GM21717 (cell line): ENCODE data around the gene PAQR7.
"Not testable (repeated sequence)": the region's sequence is repeated elsewhere in the genome, so short reads cannot be mapped to it uniquely, and the experiment has no call there.

Experiments
- ATAC-seq: cut with Tn5 transposase; IDR thresholded peaks from one replicate; pipeline ENCODE4 v1.9.1; 2021; ENCODE audit warnings: mild to moderate bottlenecking, moderate library complexity; ENCODE audit not compliant: unreplicated experiment

The PAQR7 gene

DNA sequence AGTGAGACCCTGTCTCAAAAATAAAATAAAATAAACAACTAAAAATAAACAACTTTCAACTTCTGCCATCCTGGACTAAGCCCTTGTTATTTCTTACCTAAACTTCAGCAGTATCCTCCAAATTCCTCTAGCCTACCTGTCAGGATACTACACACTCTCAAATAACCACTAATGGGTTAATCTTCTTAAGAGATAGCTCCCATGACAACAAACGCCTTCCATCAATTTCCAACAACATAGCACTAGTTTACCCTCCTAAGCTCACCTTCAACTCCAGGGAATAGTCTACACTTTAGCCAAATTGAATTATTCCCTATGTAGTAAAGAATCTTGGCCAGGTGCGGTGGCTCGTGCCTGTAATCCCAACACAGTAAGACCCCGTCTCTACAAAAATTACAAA lies 27.6 kb downstream of the PAQR7 start:
- ATAC-seq, result no peak

DNA sequence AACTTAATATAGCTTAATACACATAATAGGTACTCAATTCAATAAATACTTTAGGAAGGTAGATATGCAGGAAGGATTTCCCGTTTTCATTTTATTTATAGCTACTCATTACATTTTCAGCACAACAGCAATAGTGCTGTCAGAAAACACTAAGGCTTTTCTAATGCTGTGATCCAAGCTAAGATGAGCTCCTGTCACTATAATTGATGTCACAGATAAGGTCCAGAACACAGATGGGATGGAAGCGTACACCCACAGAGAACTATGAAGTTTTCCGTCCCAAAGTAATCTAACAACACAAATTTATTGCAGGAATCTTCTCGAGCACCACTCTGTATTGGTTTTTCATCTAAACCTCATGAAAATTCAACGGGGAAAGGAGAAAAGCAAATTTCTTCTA lies 29.8 kb downstream of the PAQR7 start:
- no peak for ATAC-seq

DNA sequence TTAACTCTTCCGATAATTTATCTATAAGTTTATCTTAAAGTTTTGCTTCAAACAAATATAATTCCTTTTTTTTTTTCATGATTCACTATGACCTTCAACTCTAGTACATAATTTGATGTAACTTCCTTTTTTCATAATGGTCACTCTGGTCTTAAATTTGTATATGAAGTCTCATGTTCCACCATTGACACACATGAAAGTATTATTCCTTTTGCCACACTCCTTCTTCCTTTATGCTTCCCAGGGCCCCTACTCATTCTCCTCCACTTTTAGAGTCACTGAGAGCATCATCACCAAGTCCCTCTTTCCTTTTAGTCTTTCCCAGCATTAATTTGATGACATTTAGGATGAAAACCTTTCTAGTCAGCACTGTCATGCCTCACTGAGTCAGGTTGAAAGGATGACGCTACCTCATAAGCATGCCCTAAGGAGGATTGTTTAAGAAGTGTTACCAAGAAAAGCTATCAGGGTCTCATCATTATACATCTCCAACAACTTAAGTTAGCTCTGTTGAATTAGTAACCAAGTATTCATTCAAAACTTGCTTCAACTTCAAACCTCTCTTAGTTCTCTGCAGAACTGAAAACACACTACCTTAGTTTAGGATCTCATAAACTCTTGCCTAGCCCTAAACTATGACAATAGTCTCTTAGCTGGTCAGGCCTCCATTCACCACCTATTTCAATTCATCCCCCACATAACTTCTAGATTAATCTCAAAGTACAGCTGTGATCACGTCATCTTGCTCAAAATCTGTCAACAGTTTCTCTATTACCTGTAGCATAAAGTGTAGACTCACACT lies 30.8 kb downstream of the PAQR7 start:
- ATAC-seq, result no peak

DNA sequence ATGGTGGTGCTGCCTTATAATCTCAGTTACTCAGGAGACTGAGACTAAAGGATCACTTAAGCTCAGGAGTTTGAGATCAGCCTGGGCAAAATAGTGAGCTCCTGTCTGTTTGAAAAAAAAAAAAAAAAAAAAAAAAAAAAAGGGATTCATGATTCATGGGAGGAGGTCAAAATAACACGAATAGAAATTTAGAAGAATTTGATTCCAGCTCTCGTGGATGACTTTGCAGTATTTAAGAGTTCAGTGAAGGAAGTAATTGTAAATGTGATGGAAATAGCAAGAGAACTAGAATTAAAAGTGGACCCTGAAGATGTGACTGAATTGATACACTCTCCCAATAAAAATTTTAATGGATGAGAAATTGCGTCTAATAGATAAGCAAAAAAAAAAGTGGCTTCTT lies 32.0 kb downstream of the PAQR7 start:
- ATAC-seq, result no peak

DNA sequence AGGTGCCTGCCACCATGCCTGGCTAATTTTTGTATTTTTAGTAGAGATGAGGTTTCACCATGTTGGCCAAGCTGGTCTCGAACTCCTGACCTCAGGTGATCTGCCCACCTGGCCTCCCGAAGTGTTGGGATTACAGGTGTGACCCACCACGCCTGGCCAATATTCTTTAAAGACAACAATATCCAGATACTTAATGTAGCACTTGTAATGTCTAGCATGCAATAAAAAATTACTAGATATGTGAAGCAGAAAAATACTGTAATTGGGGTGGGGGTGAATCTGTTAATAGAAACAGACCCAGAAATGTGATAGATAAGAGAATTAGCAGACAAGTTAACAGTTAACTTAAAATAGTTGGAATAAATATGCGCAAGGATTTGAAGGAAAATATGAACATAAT lies 35.7 kb downstream of the PAQR7 start:
- not testable (repeated sequence) for ATAC-seq

DNA sequence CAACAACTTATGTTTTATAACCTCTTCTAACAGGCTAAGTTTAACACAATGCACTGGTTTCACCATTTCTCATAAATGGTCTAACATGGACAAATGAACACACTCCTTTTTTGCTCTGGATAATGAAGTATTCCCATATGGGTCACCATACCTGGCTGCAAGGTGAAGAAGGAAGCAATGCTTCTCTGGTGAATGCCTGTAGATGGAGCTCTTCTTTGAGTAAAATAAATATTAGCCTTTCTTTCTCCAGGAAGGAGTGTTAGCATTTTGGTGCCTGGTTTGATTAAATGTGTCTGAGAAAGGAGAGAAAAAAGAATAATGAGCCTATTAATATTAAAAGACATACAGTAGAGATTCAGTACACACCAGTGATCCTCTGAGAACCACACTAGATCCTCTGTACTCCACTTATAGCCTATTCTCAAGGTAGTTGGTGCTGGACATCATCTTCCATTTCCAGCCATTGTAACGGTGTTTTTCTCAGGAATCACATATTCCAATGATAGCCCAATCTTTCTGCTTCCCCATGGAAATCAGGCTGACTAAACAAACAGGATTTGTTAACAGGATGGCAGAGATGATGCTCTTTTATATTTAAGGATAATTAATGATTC lies 38.1 kb downstream of the PAQR7 start:
- no peak for ATAC-seq

DNA sequence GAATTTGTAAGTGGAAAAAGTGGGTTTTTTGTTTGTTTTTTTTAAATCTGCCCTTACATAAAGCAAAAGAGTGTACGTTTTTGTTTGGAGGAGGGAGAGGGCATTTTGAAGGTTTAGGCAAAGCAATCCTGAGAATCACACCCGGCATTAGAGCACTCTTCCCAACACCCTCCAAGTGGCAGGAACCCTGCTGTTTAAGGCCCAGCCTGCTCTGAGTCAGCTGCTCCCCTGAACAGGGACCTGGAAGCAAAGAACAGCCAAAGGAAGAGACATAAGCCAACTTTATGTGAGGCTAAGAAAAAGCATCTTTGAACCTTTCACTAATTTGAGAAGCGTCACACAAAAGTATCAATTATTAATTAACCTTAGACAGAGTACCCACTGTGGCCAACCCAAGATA lies 38.8 kb downstream of the PAQR7 start:
- no peak for ATAC-seq

DNA sequence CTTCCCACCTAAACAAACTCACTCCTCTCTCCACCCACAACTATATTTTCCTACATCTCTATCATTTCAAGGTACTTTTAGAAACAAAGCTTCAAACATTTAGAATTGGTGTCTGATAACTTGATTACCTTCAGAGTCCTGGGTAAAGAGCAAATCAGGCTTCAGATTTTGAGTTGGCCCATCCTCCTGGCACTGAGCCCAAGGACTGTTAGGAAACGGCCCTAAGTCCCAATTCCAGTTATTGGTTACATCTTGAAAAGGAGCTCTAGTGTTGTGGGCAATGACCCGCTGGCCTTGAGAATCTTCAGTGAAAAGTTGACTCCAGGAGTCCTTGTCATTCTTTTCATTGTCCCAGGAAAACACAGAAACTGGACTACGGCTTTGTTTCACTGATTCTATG lies 40.6 kb downstream of the PAQR7 start:
- no peak for ATAC-seq

DNA sequence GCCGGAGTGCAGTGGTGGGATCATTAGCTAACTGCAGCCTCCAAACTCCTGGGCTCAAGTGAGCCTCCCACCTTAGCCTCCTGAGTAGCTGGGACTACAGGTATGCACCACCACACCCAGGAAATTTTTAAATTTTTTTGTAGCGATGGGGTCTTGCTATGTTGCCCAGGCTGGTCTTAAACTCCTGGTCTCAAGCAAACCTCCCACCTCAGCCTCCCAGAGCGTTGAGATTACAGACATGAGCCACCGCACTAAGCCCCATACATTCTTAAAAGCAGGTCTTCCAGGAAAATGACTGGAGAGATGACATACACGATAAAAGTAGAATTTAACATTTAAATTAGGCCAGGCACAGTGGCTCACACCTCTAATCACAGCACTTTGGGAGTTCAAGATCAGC lies 42.4 kb downstream of the PAQR7 start:
- ATAC-seq, result no peak

DNA sequence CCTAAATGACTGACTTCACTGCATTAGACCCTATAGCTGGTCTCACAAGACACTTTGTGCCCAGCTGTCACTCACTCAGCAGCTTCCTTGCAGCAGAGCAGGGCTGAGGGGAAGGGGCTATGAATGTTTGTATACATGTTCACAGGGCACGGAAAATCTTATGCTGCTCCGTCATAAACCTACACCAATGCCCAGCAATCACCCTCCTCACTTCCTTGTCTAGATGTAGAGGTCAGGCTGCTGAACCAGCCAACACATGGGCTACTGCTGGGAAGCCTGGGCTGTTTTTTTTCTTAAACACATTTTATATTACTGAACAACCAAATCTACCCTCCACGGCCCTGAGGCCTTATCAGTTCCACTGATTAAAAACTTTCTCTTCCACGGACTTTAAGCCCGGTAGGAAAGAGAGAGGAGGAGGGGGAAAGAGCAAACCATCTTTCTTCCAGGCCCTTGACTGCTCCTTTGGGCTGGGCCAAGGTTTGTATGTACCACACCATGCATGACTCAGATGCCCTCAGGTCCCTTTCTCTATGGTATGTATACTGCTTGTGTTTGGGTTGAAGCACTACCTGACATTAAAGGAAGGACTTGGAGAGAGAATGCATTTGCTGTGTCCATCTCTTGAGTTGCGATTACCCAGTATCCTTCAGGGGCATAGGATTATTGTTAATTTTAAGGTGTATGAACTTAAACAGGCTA lies 43.0 kb downstream of the PAQR7 start:
- no peak for ATAC-seq

DNA sequence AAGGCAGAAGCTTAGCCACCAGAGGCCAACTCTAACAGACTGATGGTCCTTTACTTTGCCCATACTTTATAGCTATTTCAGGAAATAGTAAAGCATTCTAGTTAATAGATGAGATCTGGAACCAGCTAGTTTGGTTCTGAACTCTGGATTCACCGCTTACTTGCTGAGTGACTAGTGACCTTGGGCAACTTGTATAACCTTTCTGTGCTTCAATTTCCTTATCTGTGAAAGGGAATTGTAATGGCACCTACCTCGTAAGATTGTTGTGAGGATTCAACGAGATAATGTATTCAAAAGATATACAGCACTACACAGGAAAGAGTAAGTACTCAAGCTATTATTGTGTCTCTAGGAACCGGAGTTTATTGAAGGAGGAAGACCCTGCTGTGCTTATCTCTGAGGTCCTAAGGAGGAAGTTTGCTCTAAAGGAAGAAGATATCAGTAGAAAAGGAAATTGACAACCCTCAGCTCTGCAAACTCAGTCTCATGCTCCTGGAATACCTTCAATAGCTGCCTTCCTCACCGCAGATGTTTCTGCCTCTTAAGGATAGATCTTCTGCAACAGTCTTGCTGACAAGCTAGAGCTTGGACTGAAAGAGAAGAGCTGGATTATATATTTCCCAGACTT lies 43.8 kb downstream of the PAQR7 start:
- no peak for ATAC-seq

DNA sequence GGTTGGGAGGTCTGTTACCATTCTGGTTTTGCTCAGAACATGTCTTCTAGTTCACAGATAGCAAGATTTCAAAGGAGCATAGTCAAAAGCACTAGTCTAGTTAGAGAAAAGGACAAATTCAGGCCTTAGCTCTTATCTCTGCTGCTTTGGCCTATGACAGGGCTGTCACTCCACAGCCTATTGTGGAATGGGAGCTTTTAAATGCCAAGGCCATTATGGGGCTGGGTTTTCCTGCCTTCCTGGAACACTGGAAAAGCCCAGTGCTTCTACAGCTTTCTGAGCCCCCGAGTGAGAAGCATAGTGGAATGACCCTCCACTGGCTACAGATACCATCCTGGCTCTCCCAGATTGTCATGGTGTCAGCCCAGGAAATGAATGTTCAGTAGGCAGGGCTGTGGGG lies 46.5 kb downstream of the PAQR7 start:
- ATAC-seq, result no peak

DNA sequence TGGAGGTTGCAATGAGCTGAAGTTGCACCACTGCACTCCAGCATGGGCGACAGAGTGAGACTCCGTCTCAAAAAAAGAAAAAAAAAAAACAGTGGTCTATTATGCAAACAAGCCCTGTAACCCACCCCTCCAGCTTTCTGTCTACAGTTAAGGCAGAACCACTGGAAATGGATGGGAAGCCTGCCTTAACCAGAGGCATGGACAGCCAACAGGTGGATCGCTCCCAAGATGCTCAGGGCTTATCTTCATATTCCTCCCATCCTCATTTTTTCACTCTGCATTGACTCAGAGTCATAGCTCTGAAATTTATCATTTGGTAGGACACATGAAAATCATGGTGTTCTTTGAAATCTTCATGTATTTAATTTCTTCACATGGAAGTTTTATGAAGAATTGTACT lies 47.0 kb downstream of the PAQR7 start:
- no peak for ATAC-seq

DNA sequence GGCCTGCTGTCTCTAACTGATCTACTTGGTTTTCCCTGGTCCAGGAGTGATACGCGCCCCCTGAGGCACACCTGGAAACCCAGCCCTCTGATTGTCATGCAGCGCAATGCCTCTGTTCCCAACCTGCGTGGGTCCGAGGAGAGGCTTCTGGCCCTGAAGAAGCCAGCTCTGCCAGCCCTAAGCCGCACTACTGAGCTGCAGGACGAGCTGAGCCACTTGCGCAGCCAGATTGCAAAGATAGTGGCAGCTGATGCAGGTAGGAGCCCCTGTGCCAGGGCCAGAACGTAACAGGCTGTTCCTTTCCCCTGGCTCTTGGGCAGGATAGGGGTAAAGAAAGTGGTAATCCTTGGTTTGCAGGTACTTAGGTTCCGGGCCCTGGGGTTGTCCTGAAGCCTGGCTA lies 48.9 kb downstream of the PAQR7 start:
- no peak for ATAC-seq

DNA sequence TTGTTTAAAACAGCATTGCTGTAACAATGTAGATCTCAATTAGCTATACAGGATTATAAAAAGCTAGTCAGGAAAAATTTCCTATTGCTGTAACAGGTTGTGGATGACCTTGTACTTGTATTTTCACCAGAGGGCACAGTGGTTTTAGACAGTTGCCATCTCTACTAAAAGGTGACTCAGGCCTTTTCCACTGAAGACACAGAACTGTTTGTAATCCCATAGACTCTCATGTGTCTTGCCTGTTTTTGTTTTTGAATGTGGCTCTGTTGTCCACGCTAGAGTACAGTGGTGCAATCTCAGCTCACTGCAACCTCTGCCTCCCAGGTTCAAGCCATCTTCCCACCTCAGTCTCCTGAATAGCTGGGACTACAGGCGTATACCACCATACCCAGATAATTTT lies 49.9 kb downstream of the PAQR7 start:
- no peak for ATAC-seq

DNA sequence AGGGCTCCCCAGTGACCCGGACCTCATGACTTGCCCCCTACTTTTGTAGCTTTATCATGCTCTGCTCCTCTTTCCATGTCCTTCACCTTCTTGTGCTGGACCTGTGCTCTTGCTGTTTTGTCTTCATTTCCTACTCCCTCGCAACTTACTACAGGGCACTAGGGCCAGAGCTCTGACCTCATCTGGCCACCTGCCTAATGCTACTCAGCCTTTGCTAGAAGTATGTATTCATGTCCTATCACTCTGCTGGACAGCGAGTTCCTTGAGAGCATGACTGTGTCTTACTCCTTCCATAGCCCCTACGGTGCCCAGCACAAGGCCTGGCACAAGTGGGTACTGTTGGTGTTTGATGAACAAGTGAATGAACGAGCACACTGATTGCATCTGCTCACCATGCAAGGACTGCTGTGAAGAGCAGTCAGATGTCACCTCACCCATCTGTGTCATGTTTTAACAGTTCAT lies 53.8 kb downstream of the PAQR7 start:
- no peak for ATAC-seq

DNA sequence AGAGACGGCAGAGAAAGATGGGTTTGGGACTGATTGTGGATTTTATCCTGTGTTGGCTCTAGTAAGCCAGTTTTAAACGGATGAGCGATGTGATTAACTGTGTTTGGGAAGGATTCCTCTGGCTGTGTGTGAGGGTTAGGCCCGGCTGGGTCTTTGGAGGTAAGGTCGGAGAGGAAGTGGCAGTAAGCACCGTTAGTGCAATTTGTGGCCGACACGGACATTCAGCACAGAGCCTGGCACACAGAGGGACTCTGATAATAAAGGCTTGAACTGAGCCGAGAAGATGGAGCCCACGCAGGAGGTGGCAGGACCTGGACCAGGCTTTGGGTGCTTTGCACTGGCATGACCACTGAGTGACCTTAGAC lies 54.4 kb downstream of the PAQR7 start:
- no peak for ATAC-seq

DNA sequence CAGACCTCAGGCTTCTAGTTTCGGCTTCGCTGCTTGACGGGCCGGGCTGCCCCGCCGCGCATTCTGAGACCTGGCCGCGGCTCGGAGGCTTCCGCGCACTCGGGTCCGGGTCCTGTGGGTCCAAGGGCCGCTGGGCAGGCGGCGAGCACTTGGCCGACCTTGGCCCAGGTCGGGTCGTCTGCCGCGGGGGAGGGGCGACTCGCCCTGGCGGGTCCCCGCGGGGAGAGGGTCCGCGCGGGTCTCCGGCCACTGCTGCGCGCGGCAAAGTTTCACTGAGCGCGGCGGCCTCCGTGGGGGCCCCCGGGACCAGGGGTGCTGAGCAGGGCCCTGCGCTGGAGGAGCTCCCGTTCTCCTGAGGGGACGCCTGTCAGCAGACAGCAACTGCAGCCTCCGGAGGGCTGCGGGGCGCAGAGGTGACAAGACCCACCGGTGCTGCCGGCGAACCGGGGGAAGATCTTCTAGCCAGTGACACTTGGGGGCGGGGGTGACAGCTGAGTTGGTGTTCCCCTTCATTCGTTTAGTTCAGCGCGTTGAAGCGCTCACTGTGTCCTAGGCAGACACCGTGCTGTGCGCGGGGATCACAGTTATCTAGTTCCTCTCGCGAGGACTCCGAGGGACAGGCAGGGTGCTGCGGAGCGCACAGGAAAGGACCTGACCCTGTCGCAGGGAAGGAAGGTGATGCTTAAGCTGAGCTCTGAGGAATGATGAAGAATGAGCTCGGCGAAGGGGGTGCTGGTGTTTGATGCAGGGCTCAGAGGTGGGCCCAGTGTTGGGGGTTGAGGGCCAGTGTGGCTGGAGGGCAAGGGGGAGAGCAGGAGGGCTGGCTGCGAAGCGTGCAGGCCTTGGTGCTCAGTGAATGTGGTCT lies 55.0 kb downstream of the PAQR7 start:
- peak; percentile 37 for ATAC-seq

DNA sequence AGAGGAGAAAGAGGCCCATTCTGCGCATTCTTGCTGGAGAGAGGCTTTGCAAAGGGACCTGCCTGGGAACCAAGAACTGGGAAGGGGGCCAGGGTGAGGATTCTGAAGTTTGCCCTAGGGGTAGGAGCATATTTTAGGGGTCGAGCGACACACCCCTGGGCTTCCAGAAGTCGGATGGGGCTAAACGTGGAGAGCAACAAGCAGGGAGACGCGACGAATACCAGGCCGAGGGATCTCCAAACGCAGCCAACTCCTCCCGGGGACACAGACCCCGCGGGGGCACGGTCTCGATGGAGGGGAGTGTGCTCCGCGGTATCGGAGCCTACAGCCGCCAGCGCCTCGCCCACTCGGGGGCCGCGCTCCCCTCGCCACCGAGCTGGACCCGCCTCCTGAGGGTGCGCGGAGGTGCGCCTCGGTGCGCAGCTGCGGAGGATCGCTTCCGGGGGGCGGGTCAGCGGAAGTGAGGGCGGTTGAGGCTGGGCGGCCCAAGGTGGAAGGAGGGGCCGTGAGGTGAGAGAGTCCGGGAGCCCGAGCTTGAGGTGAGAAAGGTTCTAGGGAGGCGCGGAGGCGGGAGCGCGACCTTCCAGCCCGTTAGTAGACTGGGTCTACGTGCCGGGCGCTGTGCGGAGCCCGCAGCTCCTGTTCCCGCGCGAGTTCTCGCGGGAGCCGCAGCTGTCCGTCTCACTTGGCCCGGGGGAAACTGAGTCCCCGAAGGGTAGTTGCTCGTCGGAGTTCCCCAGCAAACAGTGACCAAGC lies 55.8 kb downstream of the PAQR7 start, which contains the start of gene MTFR1L:
MTFR1L (plus strand) TSS at position 464 of the 756 bp plus-strand sequence. CDS start 3,151 bp downstream, outside the sequence.
- peak; percentile 74 for ATAC-seq

DNA sequence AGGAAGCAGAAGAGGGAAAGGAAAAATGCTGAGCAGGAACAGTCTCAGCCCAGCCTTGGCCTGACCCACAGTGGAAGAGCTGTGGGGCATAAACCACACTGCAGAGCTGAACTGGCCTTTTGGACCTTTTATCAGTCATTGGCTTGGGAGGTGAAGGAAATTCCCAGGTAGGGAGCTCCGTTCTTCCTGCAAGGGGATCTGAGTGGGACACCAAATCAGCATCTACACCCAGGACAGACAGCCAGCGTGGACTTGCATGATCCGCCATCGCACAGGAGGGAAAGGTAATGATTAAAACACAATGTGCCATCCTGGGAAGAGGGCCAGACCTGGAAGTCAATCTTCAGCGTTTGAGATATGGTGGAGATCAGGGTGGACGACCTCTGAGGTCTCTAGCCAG lies 56.9 kb downstream of the PAQR7 start:
- ATAC-seq, result no peak
